Activated T-cell treated with anti-CD3 and anti-CD28 coated beads, Interleukin-2, amount 50 U/mL, for 48 hours (primary cell): Measurements from ENCODE around the gene TMEM198.

ENCODE experiments used
- DNase-seq, 2 experiments: peaks; one replicate each; pipeline ENCODE4 v3.0.0-alpha.2; 2020

Gene TMEM198, protein sequence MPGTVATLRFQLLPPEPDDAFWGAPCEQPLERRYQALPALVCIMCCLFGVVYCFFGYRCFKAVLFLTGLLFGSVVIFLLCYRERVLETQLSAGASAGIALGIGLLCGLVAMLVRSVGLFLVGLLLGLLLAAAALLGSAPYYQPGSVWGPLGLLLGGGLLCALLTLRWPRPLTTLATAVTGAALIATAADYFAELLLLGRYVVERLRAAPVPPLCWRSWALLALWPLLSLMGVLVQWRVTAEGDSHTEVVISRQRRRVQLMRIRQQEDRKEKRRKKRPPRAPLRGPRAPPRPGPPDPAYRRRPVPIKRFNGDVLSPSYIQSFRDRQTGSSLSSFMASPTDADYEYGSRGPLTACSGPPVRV

DNA sequence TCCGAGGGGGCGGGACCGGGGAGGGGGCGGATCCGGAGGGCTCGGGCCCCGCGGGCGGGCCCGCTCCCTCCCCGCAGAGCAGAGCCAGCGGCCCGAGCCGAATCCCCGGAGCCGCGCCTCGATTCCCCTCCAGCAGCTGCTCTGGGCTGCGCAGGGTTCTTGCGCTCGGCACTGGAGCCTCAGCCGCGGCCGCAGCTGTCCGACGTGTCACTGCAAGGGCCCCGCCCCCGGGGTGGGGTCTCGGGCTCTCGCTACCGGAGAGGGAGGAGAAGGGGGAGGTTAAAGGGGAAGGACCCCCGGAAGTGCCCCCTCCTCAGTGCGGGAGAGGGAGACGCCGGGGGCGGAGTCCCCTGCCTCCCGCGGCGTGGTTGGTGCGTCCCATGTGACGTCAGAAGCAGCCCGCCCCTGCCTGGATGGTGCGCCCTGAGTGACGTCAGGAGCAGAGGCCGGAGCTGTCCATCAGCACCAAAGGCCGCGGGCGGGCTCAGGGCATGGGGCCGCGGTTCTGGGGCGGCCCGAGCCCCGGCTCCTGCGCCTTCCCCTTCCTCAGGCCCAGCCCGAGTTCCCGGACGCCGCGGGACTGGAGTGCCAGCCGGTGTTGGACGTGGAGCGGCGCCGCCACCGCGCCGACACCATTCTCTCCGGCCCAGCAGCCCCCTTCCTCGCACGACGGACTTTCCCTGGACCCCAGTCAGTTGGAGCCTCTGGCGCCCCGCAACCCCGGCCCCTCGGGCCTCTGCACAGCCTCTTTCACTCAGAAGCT lies at the start of gene TMEM198, which contains the start of gene CHPF:
Gene TMEM198 (plus strand): TSS at position 433 of the 763 bp plus-strand sequence. CDS start 700 bp downstream, outside the sequence.
Gene CHPF (minus strand): TSS at position 214 of the 763 bp plus-strand sequence. CDS start 271 bp downstream, outside the sequence.
- DNase-seq, result peak; percentile 95 to 96

DNA sequence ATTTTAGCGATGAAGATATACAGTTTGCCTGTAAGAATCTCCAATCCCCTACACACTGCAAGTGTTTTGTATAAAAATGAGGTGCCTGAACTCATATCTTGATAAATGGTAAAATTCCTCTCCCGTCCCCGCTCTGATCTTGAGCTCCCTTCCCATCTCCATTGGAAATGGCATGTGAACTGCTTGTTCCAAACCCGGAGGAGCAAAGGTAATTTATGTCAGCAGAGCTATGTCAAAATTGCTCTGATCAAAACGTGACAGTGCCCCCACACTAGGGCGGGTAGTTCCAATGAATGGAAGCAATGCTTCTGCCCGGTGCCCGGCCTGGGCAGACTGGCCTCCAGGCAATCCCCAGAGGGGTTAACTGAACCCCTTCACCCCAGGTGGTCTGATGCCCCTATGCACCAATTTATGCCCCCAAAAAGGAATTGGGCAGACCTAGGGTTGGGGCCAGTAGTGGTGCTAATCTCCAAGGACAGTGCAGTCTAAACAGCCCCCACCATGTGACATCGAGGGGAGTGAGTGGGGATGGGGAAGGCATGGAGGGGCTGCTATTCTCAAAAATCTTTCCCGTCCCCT lies 48.8 kb upstream of the TMEM198 start:
- no peak for DNase-seq

DNA sequence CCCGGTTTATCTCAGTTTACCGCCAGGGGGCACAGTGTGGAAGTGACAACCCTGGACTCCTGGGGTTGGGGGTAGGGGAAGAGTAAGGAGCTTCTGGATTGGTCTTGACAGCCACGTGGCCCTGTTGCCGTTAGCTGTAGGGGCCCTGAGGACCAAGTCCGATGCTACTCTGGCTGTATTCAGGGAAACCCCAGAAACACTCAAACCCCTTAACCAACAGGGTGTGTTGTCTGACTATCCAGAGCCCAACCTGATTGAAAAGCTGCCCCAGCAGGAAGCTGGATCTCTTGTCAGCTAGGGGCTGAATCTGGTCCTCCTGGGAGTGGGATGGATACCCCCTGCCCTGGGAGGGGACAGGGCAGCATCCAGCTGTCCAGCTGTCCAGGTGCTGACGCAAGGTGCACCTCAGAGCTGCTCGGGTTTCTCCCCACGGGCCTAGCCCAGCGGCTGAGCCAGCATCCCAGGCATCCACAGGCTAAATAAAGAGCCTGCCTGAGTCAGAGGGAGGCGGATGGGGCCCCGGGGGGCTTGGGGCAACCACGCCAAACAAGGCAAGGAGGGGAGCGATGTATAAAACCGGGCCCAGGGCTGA lies 48.2 kb upstream of the TMEM198 start:
- DNase-seq, result peak; percentile 76 to 77

DNA sequence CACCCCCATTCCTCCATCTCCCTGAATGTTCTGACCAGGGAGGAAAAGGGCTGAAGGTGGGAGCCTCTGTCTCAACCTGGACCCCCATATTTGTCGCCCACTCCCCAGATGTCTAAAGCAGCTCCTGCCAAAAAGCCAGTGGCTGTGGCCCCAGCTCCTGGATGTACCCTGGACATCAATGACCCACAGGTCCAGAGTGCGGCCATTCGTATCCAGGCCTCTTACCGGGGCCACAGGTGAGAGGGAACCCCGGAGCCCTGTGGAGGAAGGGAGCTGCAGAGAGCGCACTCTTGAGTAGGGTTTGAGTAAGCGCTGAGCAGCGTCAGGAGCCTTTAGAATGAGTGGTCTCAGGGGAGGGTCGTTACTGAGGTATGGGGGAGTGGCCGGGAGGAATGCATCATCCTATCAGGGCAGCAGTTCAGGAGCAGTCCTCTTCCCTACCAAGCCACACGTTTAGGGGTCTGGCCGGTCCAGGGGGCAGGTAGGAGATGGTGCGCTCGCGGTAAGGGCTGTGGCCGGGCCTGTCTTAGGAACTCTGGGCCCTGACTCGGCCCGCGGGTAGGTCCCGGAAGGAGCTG lies 47.5 kb upstream of the TMEM198 start:
- peak in 1 of 2 experiments; percentile 25 for DNase-seq

DNA sequence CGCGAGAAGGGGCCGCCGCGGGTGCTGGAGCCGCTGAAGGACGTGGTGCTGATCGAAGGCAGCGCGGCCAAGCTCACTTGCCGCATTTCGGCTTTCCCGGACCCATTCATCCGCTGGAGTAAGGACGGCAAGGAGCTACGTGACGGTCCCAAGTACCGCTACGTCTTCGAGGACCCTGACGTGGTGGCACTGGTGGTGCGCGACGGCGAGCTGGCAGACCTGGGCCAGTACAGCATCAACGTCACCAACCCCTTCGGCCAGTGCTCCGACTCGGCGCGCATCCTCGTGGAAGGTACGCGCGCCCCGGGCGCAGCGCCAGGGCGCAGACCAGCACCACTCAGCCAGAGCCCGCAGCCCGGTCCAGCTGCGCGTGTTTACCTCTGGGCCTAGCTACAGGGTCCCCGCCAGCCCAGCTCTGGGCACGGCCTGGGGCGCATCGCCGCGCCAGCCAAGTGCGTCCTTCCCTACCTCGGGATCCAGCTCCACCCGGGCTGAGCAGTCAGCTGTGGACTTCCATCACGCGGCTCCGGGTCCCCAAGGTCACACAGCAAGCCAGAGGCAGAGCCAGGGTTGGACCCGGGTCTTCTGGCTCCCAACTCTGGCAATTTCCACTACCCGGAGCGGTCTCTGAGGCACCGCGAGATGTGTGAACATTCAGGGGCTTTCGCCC lies 46.9 kb upstream of the TMEM198 start:
- peak in 1 of 2 experiments; percentile 36 for DNase-seq

DNA sequence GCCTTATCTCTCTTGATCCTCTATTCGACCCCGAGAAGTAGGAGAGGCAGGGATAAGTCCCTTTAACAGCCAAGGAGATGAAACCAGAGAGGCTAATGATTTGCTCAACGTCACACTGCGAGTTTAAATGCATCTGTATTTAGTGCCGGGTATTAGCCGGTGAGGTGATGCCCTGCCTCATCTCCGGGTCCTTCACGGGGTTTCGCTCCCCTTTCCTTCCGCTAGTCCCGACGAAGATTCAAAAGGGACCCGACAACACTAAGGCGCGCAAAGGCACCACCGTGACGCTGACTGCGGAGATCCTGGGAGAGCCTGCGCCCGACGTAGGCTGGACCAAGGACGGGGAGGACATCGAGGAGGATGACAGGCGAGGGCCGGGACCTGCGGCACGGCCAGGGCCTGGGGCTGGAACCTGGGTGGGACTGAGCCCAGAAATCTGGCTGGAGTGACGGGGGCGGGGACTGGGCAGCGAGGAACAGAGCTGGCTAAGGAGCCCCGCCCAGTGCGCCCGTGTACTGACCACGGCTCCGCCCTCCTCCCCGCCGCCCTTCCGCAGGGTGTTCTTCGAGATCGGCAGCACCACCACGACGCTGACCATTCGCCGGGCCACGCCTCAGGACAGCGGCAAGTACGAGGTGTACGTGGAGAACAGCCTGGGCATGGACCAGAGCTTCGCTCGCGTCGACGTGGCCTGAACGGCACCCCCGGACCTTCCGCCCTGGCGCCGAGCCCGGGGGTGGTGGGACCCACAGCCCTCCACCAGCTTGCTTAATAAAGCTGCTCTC lies 46.1 kb upstream of the TMEM198 start:
- DNase-seq, result peak; percentile 48 to 59

DNA sequence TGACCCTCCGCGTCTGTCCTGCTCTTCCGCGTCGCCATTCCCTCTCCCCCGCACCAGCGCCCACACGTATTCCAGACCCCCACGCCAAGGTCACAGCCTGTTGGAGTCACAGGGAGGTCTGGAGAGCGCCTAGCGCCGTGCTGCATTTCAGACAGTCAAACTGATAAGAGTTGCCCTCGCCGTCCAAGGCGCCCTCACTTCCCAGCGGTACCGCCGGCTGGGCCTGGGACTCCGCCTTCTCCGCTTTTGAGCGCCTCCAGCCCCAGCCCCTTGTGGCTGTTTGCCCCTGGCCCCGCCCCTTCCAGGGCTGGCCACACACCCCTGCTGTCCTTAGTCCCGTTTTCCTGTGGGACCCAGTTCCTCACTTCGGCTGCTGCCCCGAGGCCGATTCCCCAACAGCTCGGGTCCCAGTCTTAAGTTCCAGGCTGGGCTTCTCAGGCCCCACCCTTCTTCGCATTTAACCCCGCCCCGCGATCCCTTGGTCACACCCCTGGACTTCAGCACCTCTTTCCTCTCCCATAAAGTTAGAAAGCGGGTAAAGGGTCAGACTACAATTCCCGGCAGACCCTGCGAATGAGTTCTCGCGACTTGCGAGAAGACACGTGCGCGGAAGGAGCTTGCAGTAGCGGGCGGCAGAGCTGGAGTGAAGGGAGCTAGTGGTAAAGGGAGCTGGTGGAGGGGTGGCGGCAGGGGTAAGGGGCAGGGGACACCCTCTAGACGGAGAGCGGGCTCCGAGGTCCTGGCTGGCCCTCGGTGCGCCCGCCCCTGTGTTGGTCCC lies 45.4 kb upstream of the TMEM198 start, which contains the start of gene GMPPA:
Gene GMPPA (plus strand): TSS at position 612 of the 778 bp plus-strand sequence. CDS start 1,085 bp downstream, outside the sequence.
- DNase-seq, result peak; percentile 96

DNA sequence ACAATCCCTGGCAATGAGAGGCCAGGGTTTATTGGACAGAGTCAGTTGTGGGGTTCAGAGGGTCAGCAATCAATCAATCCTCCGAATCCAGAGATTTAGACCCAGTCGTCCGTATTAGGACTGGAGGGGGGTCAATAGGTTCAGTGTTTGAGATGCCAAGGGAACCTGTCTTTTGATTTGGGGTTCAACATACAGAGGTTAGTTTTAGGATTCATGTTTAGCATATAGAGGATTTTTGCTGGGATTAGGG lies 44.8 kb upstream of the TMEM198 start:
- DNase-seq, result no peak

DNA sequence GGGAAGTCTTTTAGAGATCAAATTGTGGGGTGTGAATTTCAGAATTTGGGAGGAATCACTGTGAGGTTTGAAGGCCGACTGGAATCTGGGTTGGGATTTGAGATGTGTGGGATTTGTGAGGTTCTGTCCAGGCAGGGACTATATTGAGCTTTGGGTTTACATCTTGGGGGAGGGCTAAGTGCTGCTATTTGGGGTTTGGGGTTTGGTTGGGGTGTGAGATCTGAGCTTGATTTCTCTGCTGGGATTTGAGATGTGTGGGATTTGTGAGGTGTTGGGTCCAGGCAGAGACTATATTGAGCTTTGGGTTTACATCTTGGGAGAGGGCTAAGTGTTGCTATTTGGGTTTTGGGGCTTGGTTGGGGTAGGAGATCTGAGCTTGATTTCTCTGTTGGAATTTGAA lies 44.3 kb upstream of the TMEM198 start:
- no peak for DNase-seq

DNA sequence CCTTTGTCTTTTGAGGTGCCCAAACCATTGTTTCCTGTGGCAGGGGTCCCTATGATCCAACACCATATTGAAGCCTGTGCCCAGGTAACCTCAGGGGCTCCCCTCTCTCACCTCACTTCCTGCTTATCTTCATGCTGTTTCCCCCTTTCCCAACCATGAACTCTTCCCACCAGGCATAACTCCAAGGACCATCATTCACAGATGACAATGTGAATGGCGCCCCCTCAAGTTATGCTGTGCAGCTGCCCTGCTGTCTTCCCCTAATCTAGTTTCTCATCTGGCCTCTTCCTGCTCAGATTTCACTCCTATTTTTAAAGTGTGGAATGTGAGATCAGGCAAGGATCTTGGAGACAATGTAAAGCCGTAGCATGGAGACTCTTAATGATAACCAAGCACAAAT lies 43.7 kb upstream of the TMEM198 start:
- no peak for DNase-seq

DNA sequence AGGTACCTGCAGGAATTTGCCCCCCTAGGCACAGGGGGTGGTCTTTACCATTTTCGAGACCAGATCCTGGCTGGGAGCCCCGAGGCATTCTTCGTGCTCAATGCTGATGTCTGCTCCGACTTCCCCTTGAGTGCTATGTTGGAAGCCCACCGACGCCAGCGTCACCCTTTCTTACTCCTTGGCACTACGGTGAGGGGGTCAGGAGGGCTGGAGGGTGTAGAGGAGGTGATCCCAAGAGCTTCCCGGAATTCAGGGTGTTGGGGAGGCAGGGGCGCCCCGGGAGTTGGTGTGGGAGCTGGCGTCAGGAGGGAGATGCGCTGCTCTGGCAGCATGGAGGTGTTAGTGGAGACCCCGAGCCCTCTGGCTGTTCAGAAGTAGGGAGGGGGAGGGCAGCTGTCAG lies 42.0 kb upstream of the TMEM198 start:
- DNase-seq, result no peak

DNA sequence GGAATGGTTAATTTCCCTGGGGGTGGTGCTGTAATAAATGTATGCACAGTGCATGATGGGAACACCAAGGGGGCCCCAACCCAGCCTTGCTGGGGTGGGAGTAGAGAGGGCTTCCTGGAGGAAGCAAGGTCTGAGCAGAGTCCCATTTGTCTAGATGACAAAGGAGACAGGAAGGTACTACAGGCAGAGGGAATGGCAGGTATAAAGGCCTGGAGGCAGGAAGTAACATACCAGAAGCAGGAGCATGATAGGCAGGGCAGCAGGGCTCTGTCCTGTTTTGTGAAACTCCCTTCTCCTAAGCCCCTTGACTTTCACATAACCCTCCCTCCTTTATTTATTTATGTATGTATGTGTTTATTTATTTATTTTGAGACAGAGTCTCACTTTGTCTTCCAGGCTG lies 41.2 kb upstream of the TMEM198 start:
- no peak for DNase-seq

DNA sequence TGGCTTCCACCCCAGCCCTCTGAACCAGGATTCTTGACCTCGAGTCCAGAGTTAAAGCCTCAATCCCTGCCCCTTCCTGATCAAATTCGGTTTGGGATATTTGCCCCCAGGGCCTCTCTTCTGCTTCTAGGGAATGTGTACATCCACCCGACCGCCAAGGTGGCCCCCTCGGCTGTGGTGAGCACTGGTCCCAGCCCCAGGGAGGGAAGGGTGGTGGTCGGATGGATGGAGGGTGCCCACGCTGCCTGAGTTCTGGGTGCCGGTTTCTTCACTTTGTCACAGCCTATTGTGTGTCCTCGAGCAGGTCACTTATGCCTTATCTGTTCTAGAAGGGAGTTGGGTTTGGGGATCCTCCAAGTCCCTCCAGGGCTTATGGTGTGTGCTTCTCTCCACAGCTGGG lies 38.2 kb upstream of the TMEM198 start:
- DNase-seq, result no peak

DNA sequence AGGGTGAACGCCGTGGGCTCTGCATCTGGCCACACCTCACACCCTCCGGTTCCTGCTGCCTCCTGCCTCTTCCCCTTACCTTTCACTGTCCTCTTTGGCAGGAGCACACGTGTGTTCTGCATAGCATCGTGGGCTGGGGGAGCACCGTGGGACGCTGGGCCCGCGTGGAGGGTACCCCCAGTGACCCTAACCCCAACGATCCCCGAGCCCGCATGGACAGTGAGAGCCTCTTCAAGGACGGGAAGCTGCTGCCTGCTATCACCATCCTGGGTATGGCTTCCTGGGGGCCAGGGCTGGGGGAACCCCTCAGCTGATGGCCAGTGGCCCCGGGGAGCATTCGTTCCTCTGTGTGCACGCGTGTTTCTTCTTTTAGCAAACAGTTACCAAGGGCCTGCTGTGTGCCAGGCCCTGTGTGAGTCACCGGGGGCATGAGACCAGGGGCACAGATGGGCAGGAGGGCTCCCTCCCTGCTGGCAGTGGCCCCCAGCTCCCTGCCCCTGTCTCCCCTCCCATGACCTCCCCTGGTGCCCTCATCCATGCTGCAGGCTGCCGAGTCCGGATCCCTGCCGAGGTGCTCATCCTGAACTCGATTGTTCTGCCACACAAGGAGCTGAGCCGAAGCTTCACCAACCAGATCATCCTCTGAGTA lies 37.6 kb upstream of the TMEM198 start:
- no peak for DNase-seq

DNA sequence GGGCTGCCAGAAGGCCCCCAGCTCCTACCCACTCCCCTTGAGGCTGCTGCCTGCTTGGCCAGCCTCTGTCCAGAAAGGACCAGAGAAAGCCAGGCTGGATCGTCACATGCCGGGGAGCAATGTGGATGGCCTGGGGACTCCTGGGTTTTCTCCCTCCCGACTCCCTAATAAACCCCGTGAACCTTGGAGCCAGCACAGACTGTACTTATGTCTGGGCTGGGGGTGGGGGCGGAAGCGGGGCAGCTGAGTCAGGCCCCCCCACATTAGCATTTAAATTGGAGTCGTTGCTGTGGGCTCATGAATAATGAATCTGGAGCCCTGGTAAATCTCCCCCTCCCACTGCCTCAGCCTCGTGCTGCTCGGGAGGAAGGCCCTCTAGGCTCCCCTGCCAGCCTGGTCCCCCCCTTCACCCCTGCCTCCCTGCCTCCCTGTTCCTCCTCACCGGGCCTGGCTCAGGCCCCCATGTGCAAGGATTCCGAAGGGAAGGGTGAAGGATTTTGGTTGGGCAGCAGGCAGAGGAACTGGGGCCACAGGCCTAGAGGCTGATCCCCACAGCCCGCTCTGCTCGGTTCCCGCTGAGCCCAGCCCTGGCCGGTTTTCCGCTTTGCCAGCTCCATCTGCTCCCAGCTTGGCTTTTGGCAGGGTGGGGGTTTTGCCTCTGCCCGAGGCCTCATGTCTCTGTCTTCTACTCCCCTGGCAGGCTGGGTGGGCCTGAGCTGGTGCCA lies 36.9 kb upstream of the TMEM198 start:
- no peak for DNase-seq

DNA sequence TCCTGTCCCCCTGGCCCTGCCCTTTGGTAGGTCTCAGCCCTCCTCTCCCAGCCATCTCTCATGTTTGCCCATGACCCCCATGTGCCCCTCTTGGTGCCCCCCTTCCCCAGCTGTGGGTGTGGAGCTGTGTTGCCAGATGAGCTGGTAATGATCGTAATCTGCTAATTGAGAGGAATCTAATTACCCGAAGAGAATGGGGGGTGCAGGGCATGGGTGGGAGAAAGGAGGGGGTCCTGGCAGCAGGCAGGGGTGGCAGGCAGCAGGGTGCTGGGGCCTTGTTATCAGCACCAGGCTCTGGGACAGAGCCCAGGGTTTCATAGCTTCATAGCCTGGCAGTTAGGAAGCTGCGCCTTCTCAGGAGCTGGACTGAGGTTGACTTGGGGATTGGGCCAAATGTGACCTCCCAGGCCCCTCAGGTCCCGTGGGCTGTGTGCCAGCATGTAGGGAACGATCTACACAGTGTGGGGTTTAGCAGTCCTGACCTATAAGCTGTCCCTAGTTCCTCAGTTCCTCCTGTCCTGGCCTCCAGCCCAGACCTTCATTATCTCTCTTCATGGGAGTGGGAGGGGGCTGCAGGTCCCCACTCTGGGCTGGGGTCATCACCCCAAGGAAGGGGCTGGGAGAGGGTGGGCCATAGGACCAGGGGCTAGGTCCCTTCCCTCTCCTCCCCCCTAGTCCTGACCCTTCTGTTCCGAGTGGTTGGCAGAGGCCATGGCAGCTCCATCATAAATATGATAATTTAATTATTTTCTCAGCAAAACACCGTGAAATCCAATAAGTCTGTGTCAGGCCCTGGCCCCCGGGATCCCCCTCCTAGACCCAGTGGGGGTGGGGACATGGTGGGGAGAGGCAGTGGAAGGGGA lies 36.0 kb upstream of the TMEM198 start:
- no peak for DNase-seq

DNA sequence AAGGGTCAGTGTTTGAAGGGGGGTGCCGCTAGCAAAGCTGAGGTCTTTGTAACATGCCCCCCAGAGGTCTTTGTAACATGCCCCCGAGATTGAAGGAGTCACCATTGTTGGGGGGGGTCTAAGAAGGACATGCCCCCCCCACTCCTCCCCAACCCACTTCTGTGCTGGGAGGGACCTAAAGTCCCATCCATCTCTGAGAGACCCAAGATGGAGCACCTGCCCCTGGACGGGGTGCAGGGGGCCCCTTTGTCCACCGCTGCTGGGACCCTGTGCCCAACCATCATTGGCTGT lies 35.4 kb upstream of the TMEM198 start:
- DNase-seq, result no peak

DNA sequence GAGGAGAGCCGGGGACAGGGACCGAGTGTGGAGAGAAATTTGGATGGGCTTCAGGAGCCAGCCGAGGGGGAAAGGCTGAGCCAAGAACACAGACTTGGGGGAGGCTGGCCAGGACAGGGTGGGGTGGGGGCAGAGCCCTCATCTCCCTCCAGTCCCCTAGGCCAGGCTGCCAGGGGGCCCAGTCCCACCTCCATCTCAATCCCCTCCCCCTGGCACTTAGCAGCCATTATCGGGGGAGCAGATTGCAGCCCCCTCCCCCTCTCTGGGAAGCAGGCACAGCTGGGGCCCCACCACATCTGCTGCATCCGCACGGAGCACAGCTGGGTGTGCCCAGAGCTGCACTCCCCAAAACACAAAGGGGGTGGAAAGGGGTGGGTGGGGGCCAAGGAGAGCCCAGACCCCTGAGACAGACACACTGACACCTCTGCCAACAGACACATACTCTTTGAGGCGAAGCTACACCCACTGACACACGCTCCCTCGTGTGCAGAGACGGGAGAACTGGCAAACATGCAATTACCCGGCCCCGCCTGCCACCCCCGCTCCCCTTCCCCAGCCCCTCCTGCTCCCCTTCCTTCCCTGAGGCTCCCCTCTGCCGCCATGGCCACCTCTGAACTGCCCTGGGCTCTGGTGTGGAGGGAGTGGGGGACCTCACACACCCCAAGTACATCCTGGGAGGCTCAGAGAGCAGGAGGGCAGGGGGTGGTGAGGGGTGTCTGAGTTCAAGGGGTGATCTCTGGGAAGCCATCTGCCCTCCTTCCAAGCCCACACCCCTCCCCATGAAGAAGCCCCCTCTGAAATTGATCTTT lies 34.7 kb upstream of the TMEM198 start:
- DNase-seq, result no peak
